Mesodermal cell (in vitro differentiated cells): ENCODE measurements around the gene SNRPA. TPM values are rescaled to one million over a fixed set of nuclear protein-coding genes. Genes with fewer than 3 reads are reported as not detected.

ENCODE experiments used
- H3K27ac ChIP-seq: 2 replicates; pipeline ENCODE4 v1.7.0; 2013; ENCODE audit warnings: mild to moderate bottlenecking, low read depth, low read length, moderate library complexity; ENCODE audit not compliant: severe bottlenecking
- H3K36me3 ChIP-seq: 2 replicates; pipeline ENCODE4 v1.7.1; 2013; ENCODE audit warnings: mild to moderate bottlenecking, low read length, moderate library complexity; ENCODE audit not compliant: control insufficient read depth, insufficient read depth
- H3K4me1 ChIP-seq: one replicate; pipeline ENCODE4 v1.7.1; 2013; ENCODE audit warnings: mild to moderate bottlenecking, low read length; ENCODE audit not compliant: insufficient read depth, control insufficient read depth, poor library complexity, severe bottlenecking
- H3K4me3 ChIP-seq: 2 replicates; pipeline ENCODE4 v1.7.0; 2013; ENCODE audit warnings: low read length, control low read depth, mild to moderate bottlenecking; ENCODE audit not compliant: insufficient read depth, poor library complexity, severe bottlenecking; ENCODE audit errors: extremely low read depth
- H3K9me3 ChIP-seq: 2 replicates; pipeline ENCODE4 v1.7.1; 2013; ENCODE audit warnings: mild to moderate bottlenecking, low read length, moderate library complexity; ENCODE audit not compliant: control insufficient read depth
- WGBS, 2 experiments: methylation state at CpG; one replicate each; pipeline ENCODE4 v1.1.5; 2013; ENCODE audit warnings: missing lambda C conversion rate in 2 of 2; ENCODE audit not compliant: insufficient coverage in 2 of 2; 5-methylcytosine and 5-hydroxymethylcytosine counted together
- polyA plus RNA-seq, 2 experiments: library from polyadenylated mRNA; stranded (reverse); fragments of 50-300 nt; gene quantifications; one replicate each; pipeline ENCODE4 v1.2.3, GENCODE V29; 2013

Gene SNRPA
- 157 TPM for polyA plus RNA-seq (2013, experiment 1 of 2)
- 138 TPM for polyA plus RNA-seq (2013, experiment 2 of 2)

- Histone ChIP-seq H3K4me1 (peaks cover 27% of the 10 kb centered on the region), H3K9me3 (no peaks in the 10 kb centered on the region), H3K4me3 (peak within 1 kb of the TSS; percentile 92), H3K36me3 (peaks cover 44% of the 10 kb centered on the region), H3K27ac (peak within 1 kb of the TSS; percentile 96)
- WGBS, 2 experiments, result 0% methylated on average over 42 to 43 of the region's 46 CpGs
Measured at GRCh38 chr19:40750874-40751537, at the start of gene SNRPA. Gene SNRPA, plus strand, starts transcription at chr19:40751203. Its CDS starts 206 bp downstream, at chr19:40751409.

- H3K36me3 ChIP-seq, result peaks cover 60% of the 10 kb centered on the region
- H3K9me3 ChIP-seq, result no peaks in the 10 kb centered on the region
- H3K27ac ChIP-seq, result no peak overlapping the region
- WGBS, 2 experiments, result 98 to 100% methylated on average over 4 to 5 of the region's 6 CpGs
- no peaks in the 10 kb centered on the region for H3K4me1 ChIP-seq
- H3K4me3 ChIP-seq, result no peak overlapping the region
Measured at GRCh38 chr19:40701758-40702157, 49.2 kb upstream of the SNRPA start.

- Histone ChIP-seq H3K4me3 (no peak overlapping the region), H3K4me1 (no peaks in the 10 kb centered on the region), H3K27ac (no peak overlapping the region), H3K9me3 (no peaks in the 10 kb centered on the region), H3K36me3 (peaks cover 59% of the 10 kb centered on the region)
- whole genome bisulfite sequencing, 2 experiments, result 68 to 75% methylated on average over 16 to 17 of the region's 18 CpGs
Measured at GRCh38 chr19:40702337-40703012, 48.5 kb upstream of the SNRPA start.

- H3K4me3 ChIP-seq, result no peak overlapping the region
- WGBS, 2 experiments, result 86 to 88% methylated on average over 13 to 16 of the region's 24 CpGs
- no peaks in the 10 kb centered on the region for H3K4me1 ChIP-seq
- no peaks in the 10 kb centered on the region for H3K9me3 ChIP-seq
- H3K36me3 ChIP-seq, result peaks cover 63% of the 10 kb centered on the region
- H3K27ac ChIP-seq, result no peak overlapping the region
Measured at GRCh38 chr19:40703029-40703755, 47.8 kb upstream of the SNRPA start.

GRCh38 chr19:40704491-40705361 lies 46.3 kb upstream of the SNRPA start:
- Histone ChIP-seq H3K9me3 (no peaks in the 10 kb centered on the region), H3K27ac (no peak overlapping the region), H3K4me3 (no peak overlapping the region), H3K4me1 (no peaks in the 10 kb centered on the region), H3K36me3 (peaks cover 67% of the 10 kb centered on the region)
- WGBS, 2 experiments, result 94 to 99% methylated on average over 13 to 14 of the region's 18 CpGs

GRCh38 chr19:40705362-40705651 lies 45.7 kb upstream of the SNRPA start:
- H3K4me3 ChIP-seq, result no peak overlapping the region
- no peaks in the 10 kb centered on the region for H3K9me3 ChIP-seq
- peaks cover 65% of the 10 kb centered on the region for H3K36me3 ChIP-seq
- H3K4me1 ChIP-seq, result no peaks in the 10 kb centered on the region
- 89 to 92% methylated on average over 9 of the region's 9 CpGs for WGBS, 2 experiments
- no peak overlapping the region for H3K27ac ChIP-seq

GRCh38 chr19:40705950-40706619 lies 44.9 kb upstream of the SNRPA start:
- Histone ChIP-seq H3K27ac (no peak overlapping the region), H3K9me3 (no peaks in the 10 kb centered on the region), H3K4me1 (no peaks in the 10 kb centered on the region), H3K36me3 (peaks cover 61% of the 10 kb centered on the region), H3K4me3 (no peak overlapping the region)
- 88 to 89% methylated on average over 5 to 6 of the region's 7 CpGs for WGBS, 2 experiments

GRCh38 chr19:40707615-40708014 lies 43.4 kb upstream of the SNRPA start:
- no peak overlapping the region for H3K27ac ChIP-seq
- peaks cover 61% of the 10 kb centered on the region for H3K36me3 ChIP-seq
- H3K4me3 ChIP-seq, result no peak overlapping the region
- peaks cover 4% of the 10 kb centered on the region for H3K4me1 ChIP-seq
- H3K9me3 ChIP-seq, result no peaks in the 10 kb centered on the region
- 91 to 95% methylated on average over 3 to 6 of the region's 7 CpGs for WGBS, 2 experiments

- Histone ChIP-seq H3K27ac (no peak overlapping the region), H3K9me3 (no peaks in the 10 kb centered on the region), H3K4me3 (no peak overlapping the region), H3K4me1 (peaks cover 10% of the 10 kb centered on the region), H3K36me3 (peaks cover 58% of the 10 kb centered on the region)
- 87 to 100% methylated on average over 3 to 4 of the region's 5 CpGs for WGBS, 2 experiments
Measured at GRCh38 chr19:40709817-40710216, 41.2 kb upstream of the SNRPA start.

- H3K36me3 ChIP-seq, result peaks cover 31% of the 10 kb centered on the region
- H3K4me1 ChIP-seq, result peaks cover 12% of the 10 kb centered on the region
- peak overlapping the region; percentile 99 for H3K27ac ChIP-seq
- H3K4me3 ChIP-seq, result no peak overlapping the region
- no peaks in the 10 kb centered on the region for H3K9me3 ChIP-seq
- no CpG with 5 or more reads among the region's 11 CpGs for WGBS, 2 experiments
Measured at GRCh38 chr19:40713939-40714338, 37.1 kb upstream of the SNRPA start.
